ENCODE measurements around the gene AHRR. TPM values are rescaled to one million over a fixed set of nuclear protein-coding genes. Genes with fewer than 3 reads are reported as not detected.

Gene AHRR
- total RNA-seq, 2 experiments from 2014 or later: 2.2 to 3.4 TPM

DNA sequence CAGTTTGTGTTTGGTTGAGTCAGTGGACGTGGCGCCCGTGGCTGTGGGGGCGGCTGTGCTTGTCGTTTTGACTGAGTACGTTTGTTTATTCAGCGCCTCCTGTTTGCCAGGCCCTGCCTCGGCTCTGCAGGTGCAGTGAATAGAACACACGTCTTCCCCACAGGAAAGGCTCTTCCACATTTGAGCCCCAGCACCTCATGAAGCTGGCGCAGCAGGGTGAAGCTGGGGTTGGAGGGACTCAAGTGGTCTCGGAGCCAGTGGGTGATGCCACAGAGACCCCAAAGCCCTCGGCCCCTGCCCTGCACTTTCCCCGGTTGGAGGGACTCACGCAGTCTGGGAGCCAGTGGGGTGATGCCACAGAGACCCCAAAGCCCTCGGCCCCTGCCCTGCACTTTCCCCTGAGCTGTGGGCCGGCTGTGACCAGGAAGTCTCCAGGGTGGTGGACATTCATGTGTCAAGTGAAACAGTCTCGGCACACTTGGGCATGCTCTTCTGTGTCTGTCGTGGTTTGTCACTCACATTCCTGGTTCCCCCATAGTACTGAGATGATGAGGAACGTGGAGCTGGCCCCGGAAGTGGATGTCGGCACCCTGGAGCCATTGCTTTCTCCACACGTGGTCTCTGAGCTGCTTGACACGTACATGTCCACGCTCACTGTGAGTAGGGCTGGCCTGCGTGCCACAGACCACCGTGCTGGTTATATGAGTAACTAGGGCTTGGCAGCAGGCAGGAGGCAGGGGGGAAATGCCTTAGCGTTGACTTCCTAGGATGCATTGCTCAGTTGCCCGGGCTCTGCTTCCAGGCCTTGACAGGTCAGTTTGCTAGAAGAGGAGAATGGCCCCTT is 135.1 kb downstream of the AHRR start:
- Histone ChIP-seq H3K4me1 (ENCODE audit: insufficient read depth, low read length, poor library complexity, severe bottlenecking) (no peaks in the 10 kb centered on the region), H3K4me3 (ENCODE audit: low read depth, low read length, poor library complexity, severe bottlenecking) (no peak overlapping the region), H3K27ac (ENCODE audit: low read depth, low read length, poor library complexity, severe bottlenecking) (no peak overlapping the region), H3K9me2 (ENCODE audit: insufficient read depth, low read length) (no peaks in the 10 kb centered on the region), H3K36me3 (ENCODE audit: insufficient read depth, low read length) (peaks cover 90% of the 10 kb centered on the region), H2AFZ (ENCODE audit: low read length) (no peak overlapping the region), H3K79me2 (ENCODE audit: insufficient read depth, low read depth, low read length) (peaks cover 4% of the 10 kb centered on the region; the same call in 1 of the 2 replicates), H3K9me3 (ENCODE audit: low read length) (peaks cover 11% of the 10 kb centered on the region; the same call in 1 of the 2 replicates), H4K20me1 (ENCODE audit: insufficient read depth, low read length) (no peaks in the 10 kb centered on the region), H3K4me2 (ENCODE audit: low read length) (no peak overlapping the region)
- TF ChIP-seq, protein P1, sequence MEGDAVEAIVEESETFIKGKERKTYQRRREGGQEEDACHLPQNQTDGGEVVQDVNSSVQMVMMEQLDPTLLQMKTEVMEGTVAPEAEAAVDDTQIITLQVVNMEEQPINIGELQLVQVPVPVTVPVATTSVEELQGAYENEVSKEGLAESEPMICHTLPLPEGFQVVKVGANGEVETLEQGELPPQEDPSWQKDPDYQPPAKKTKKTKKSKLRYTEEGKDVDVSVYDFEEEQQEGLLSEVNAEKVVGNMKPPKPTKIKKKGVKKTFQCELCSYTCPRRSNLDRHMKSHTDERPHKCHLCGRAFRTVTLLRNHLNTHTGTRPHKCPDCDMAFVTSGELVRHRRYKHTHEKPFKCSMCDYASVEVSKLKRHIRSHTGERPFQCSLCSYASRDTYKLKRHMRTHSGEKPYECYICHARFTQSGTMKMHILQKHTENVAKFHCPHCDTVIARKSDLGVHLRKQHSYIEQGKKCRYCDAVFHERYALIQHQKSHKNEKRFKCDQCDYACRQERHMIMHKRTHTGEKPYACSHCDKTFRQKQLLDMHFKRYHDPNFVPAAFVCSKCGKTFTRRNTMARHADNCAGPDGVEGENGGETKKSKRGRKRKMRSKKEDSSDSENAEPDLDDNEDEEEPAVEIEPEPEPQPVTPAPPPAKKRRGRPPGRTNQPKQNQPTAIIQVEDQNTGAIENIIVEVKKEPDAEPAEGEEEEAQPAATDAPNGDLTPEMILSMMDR (conservative IDR thresholded peaks at IDR 0.05; ENCODE audit: low read length): no peak
- no peak for TF ChIP-seq EZH2phosphoT487 (IDR thresholded peaks at IDR 0.05; ENCODE audit: borderline replicate concordance, low read depth, low read length)
- BruUV-seq (replicated peaks): no TSS peak
- CTCF ChIA-PET (ENCODE audit: unreplicated experiment): no interaction called here
- POLR2A ChIA-PET: no interaction called here
- intact Hi-C loops (cut with micrococcal nuclease; ENCODE audit: unreplicated experiment): no loop called here
- DNase-seq (ENCODE audit: low spot score): no peak

DNA sequence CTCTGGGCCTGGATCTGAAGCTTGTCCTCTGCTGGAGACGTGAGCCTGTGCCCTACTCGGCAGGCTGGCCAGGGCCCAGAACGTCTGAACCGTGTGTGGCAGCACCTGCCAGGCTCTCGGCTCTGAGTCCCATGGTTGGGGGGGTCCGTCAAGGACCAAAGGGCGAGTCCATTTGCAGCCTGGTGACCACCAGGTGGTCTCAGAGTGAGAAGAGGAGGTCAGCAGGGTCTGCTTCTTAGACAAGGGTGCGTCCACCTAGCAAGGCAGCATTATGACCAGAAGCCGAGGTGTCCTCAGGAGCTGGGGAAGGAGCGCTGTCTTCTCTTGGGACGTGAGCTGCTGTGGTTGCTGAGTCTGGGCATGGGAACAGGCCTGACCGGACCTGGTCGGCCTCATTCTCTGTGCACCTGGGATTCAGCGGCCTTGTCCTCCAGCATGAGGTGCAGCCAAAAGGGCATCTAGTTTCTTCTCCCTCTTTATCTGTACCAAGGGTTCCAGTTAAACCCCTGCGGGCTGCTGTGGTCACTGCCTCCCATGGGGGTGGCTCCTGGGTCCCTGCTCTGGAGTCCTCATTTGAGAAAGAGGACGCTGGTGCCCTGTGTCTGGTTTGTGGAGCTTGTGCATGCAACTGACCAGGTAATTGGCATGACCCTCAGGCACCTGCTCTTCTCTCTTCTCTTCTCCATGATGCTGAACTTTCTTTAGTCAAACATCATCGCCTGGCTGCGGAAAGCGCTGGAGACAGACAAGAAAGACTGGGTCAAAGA is 135.9 kb downstream of the AHRR start:
- Histone ChIP-seq H2AFZ (ENCODE audit: low read length) (no peak overlapping the region), H3K79me2 (ENCODE audit: insufficient read depth, low read depth, low read length) (peaks cover 4% of the 10 kb centered on the region; the same call in 1 of the 2 replicates), H3K9me3 (ENCODE audit: low read length) (peaks cover 3% of the 10 kb centered on the region; the same call in 1 of the 2 replicates), H3K4me3 (ENCODE audit: low read depth, low read length, poor library complexity, severe bottlenecking) (no peak overlapping the region), H3K36me3 (ENCODE audit: insufficient read depth, low read length) (peaks cover 90% of the 10 kb centered on the region), H3K4me2 (ENCODE audit: low read length) (no peak overlapping the region), H3K27ac (ENCODE audit: low read depth, low read length, poor library complexity, severe bottlenecking) (no peak overlapping the region), H3K4me1 (ENCODE audit: insufficient read depth, low read length, poor library complexity, severe bottlenecking) (no peaks in the 10 kb centered on the region), H3K9me2 (ENCODE audit: insufficient read depth, low read length) (no peaks in the 10 kb centered on the region), H4K20me1 (ENCODE audit: insufficient read depth, low read length) (no peaks in the 10 kb centered on the region)
- TF ChIP-seq EZH2phosphoT487 (IDR thresholded peaks at IDR 0.05; ENCODE audit: borderline replicate concordance, low read depth, low read length): no peak
- TF ChIP-seq, protein P1 (conservative IDR thresholded peaks at IDR 0.05; ENCODE audit: low read length): no peak
- intact Hi-C loops (cut with micrococcal nuclease; ENCODE audit: unreplicated experiment): no loop called here
- ChIA-PET POLR2A (no interaction called here), CTCF (ENCODE audit: unreplicated experiment) (no interaction called here)
- no peak for DNase-seq (ENCODE audit: low spot score)
- no TSS peak for BruUV-seq (replicated peaks)

Measured in OCI-LY7 (cell line).